Skeletal muscle satellite cell (primary cell): ENCODE measurements around the gene WWOX.

Source experiments
- H3K27me3 ChIP-seq: 2 replicates; pipeline ENCODE4 v1.7.0; 2013; ENCODE audit warnings: low read length; ENCODE audit not compliant: control insufficient read depth, insufficient read depth
- H3K36me3 ChIP-seq: 2 replicates; pipeline ENCODE4 v1.7.0; 2013; ENCODE audit warnings: mild to moderate bottlenecking, control low read depth, low read length; ENCODE audit not compliant: insufficient read depth
- H3K4me1 ChIP-seq: 2 replicates; pipeline ENCODE4 v1.7.0; 2013; ENCODE audit warnings: low read length; ENCODE audit not compliant: control insufficient read depth, insufficient read depth
- H3K4me2 ChIP-seq: 2 replicates; pipeline ENCODE4 v1.7.0; 2013; ENCODE audit warnings: mild to moderate bottlenecking, low read length
- H3K4me3 ChIP-seq: 2 replicates; pipeline ENCODE4 v1.7.0; 2013; ENCODE audit warnings: low read length
- H3K9ac ChIP-seq: 2 replicates; pipeline ENCODE4 v1.7.0; 2013; ENCODE audit warnings: mild to moderate bottlenecking, low read depth, low read length, moderate library complexity
- H3K9me3 ChIP-seq: replicated peaks from 2 replicates; pipeline ENCODE4 v1.7.0; 2013; ENCODE audit warnings: mild to moderate bottlenecking, control low read depth, low read length

WWOX gene

DNA sequence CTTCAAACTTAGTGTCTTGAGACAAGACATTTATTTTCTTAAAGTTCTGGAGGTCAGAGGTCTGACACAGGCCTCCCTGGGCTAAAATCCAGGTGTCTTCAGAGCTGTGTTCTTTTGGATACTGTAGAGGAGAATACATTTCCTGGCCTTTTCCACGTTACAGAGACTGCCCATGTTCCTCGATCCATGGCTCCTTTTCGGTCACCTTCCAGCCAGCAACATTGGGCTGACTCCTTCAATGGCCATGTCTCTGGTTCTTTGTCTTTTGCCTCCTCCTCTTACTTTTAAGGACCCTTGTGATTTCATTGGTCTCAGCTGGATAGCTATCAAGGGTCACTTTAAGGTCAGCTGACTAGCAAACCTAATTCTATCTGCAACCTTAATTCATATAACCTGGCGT is 212.4 kb downstream of the WWOX start:
- Histone ChIP-seq H3K4me1 (no peaks in the 10 kb centered on the region), H3K36me3 (no peaks in the 10 kb centered on the region), H3K9ac (no peak overlapping the region), H3K4me3 (no peak overlapping the region), H3K4me2 (no peak overlapping the region), H3K9me3 (no peaks in the 10 kb centered on the region), H3K27me3 (no peaks in the 10 kb centered on the region)

DNA sequence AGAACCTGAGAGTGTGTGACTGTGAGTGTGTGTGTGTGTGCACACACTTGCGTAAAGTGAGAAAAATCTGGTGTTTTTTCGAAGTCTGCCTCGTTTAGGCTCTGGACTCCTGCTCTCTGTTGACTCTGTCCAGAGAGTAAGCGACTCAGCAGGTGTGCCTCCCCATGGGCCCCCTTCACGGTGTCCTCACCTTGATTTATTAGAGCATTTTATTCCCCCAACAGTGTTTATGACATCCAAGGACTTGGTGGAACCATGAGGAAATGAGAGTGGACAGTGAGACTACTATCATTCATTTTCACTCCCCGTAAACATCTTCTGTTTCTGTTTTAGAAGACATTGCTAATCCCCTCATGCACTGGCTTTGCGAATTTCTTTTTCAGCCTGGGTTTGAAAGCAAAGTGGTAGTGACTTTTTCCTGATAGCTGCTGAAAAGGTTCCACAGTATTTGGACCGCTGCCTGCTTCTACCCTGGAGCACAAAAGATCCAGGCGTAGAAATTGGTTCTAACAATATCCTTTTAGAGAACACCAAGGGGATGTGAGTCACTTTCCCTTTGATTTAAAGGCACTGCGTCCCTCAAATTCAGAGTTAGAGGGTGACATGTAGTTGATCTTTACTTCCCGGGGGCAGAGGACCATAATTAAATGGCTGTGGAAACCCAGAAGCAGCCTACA is 218.2 kb downstream of the WWOX start:
- no peaks in the 10 kb centered on the region for H3K9me3 ChIP-seq
- H3K27me3 ChIP-seq, result no peaks in the 10 kb centered on the region
- no peaks in the 10 kb centered on the region for H3K36me3 ChIP-seq
- no peaks in the 10 kb centered on the region for H3K4me1 ChIP-seq
- no peak overlapping the region for H3K9ac ChIP-seq
- no peak overlapping the region for H3K4me2 ChIP-seq
- H3K4me3 ChIP-seq, result no peak overlapping the region

DNA sequence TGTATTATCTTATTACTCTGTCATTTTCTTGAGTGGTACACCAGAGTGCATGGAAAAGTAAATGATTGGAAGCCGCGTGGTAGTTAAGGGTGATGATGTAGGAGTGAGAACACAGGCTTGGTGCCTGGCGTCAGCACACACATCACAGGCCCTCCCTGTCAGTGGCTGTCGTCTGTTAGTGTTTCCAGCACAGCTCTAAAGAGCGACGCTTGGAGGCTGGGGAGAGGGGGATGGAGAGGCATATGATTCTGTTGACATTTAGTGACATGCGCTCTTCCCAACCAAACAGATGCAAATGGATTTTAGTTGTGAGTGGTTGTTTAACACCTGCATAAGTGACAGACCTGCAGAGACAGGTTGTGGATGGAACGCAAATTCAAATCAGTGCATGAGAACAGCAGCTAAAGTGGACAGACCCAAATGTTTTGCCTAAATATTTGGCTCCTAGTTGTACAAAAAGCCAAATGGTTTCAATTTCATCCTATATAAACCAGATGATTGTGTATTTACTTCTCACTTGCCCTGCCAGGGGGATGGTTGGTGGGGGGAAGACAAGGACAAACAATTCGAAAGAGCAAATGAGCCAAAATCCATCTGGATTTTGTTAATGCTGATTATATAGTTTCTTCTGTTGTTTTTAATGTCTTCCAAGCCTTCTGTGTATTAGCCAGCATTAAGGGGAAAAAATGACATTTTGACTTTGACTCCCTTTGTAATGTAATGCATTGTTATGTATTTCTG is 222.3 kb downstream of the WWOX start:
- Histone ChIP-seq H3K4me2 (no peak overlapping the region), H3K9ac (no peak overlapping the region), H3K4me3 (no peak overlapping the region), H3K36me3 (no peaks in the 10 kb centered on the region), H3K27me3 (no peaks in the 10 kb centered on the region), H3K4me1 (no peaks in the 10 kb centered on the region), H3K9me3 (no peaks in the 10 kb centered on the region)

DNA sequence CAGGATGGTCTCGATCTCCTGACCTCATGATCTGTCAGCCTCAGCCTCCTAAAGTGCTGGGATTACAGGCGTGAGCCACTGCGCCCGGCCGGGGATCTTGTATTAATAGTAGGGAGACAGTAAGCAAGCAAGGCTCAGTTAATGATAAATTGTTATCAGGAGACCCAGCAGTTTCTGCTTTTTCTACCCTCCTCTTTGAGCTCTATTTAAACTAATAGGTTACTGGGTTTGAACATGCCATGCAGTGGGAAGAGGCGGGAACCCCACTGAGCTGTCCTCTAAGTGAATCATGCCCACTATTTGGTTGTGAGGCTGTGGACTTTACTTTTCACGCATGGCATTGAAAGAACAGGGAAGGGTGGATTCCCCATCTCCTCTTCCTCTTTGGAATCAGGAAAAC is 223.9 kb downstream of the WWOX start:
- Histone ChIP-seq H3K4me2 (no peak overlapping the region), H3K27me3 (no peaks in the 10 kb centered on the region), H3K4me1 (no peaks in the 10 kb centered on the region), H3K36me3 (no peaks in the 10 kb centered on the region), H3K9me3 (no peaks in the 10 kb centered on the region), H3K4me3 (no peak overlapping the region), H3K9ac (no peak overlapping the region)

DNA sequence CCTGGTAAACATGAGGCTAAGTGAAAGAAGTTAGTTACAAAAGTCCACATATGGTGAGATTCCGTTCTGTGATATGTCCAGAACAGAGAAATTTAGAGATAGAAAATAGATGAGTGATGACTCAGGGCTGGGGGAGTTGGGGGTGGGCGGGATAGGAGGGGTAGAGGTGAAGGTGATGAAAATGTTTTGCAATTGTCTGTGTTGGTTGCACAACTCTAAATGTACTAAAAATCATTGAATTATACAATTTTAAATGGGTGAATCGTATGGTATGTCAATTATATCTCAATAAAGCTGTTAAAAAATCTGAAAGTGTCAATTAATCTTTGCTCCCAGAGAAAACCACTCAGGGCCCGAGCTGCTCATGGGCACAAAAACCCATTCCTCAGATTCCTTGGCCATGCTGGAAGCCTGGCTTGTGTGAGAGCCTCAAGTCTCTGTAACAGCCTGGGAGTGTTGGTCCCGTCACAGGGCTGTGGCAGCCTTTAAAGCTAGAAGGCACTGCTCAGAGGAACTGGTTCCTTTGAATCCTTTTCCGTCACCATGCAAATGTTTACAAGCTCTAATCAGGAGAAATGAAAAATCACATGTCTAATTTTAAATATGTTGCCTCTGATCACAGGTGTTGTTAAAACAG is 225.3 kb downstream of the WWOX start:
- H3K9me3 ChIP-seq, result no peaks in the 10 kb centered on the region
- no peak overlapping the region for H3K4me2 ChIP-seq
- no peaks in the 10 kb centered on the region for H3K36me3 ChIP-seq
- no peak overlapping the region for H3K9ac ChIP-seq
- no peak overlapping the region for H3K4me3 ChIP-seq
- no peaks in the 10 kb centered on the region for H3K4me1 ChIP-seq
- H3K27me3 ChIP-seq, result no peaks in the 10 kb centered on the region

DNA sequence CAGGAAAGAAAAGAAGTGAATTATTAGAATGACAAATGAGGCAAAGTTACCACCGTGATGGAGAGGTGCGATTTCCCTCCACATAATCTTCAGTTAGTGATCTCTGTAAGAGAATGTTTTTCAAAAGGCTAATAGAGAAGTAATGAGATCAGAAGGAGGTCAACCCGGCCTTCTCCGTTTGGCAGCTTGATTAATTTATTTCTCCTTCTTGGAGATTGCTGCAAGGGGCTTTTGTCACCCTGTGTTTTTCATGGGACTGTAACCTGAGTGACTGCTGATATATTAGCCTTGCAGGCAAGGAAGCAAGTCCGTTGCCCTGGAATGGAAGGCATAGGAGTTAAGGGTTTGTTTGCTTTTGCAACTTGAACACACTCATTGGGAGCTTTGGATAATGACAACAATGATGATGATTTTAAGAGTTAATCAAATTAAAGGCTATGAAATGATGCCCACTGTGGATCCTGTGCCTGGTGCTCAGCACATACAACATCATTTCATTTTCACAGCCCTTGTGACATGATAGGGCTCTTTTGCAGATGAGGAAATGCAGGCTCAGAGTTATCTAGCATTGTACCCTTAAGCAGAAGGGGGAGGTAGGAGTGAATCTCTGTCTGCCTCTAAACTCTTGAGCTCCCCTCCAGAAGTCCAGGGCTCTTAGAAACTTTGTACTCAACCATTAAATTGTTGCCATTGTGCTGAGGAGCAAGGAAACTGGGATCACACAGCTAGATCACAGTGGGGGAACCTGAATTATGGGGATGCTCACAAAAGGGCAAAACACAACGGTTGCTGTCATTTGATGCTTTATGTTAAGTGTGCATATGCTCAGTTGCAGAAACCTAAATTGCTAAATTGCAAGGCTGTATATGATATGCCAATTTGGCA is 226.3 kb downstream of the WWOX start:
- Histone ChIP-seq H3K4me2 (no peak overlapping the region), H3K9ac (no peak overlapping the region), H3K4me3 (no peak overlapping the region), H3K27me3 (no peaks in the 10 kb centered on the region), H3K4me1 (no peaks in the 10 kb centered on the region), H3K36me3 (no peaks in the 10 kb centered on the region), H3K9me3 (no peaks in the 10 kb centered on the region)

DNA sequence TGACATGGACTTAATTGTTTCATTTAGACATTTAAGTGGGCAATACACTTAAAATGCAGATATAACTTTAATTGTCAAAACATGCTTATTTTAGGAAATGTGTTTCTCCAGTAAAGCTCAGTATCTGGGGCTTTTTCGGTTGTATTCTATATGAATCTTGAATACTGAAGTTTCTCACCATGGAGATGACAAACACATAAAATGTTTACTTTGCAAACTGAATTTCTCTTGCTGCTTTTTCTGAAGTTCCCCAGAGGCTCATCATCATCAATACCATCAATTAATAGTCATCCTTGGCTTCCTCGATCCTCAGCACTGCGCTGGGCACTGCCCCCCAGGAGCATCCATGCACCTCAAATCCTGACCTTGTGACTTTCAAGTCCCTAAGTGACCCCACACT is 227.3 kb downstream of the WWOX start:
- H3K4me3 ChIP-seq, result no peak overlapping the region
- no peaks in the 10 kb centered on the region for H3K36me3 ChIP-seq

DNA sequence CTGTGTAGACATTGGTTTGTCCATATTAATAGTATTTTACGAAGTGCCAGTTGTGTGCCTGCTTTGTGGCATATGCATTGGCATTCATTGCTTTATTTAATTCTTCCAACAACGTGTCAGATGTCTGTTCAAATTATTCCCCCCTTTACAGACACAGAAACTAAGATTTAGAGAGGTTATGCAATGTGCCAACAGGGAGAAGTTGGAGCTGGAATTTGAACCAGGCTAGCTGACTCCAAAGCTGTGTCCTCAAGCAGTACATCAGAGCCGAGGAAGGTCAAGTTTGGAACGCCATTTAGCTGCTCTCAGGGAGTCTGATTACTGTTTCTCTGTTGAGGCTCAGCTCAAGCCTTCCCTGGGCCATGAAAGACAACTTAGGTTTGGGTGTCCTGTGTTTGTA is 232.3 kb downstream of the WWOX start:
- Histone ChIP-seq H3K4me2 (no peak overlapping the region), H3K27me3 (no peaks in the 10 kb centered on the region), H3K36me3 (no peaks in the 10 kb centered on the region), H3K9me3 (no peaks in the 10 kb centered on the region), H3K4me1 (no peaks in the 10 kb centered on the region), H3K9ac (no peak overlapping the region), H3K4me3 (no peak overlapping the region)

More for the DNA sequence above, 227.3 kb downstream of the WWOX start:
- Histone ChIP-seq H3K27me3 (no peaks in the 10 kb centered on the region), H3K9ac (no peak overlapping the region), H3K4me1 (no peaks in the 10 kb centered on the region), H3K4me2 (no peak overlapping the region), H3K9me3 (no peaks in the 10 kb centered on the region)

DNA sequence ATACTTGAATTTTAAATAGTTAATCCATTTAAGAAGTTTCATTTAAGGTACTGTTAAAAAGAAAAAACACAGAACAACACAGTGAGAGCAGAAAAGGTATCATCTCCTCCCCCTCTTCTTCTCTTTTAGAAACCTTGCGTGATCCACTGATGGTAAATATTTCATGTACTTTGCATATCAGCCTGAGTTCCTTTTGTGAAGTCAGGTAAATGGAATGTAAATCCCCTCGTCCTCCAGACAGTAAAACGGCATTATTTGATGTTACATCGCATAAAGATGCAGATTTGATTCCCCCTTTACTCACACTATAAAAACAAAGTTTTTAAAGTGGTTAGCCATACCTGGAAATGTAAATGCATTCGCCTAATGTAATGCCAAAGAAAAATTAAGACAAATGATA is 234.4 kb downstream of the WWOX start:
- no peaks in the 10 kb centered on the region for H3K36me3 ChIP-seq
- H3K4me3 ChIP-seq, result no peak overlapping the region
- no peaks in the 10 kb centered on the region for H3K9me3 ChIP-seq
- no peak overlapping the region for H3K4me2 ChIP-seq
- no peak overlapping the region for H3K9ac ChIP-seq
- H3K4me1 ChIP-seq, result no peaks in the 10 kb centered on the region
- H3K27me3 ChIP-seq, result no peaks in the 10 kb centered on the region

DNA sequence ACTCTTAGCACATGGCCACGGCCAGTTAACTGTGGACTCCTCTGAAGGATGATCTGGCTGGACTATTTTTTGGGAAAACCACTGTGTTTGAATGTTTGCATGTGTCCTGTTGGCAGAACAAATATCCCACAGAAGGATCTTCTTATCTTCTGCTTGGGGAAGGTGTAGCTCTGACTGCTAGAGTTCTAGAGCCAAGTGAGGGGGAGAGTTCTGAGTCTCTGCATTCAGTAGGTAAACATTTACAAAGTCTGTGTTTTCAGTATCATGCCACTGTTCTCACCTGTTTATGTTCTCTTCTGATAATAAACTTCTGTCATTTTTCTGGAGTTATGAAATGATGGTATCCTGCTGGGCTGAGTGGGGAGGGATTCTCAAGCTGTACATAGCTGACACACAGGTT is 241.1 kb downstream of the WWOX start:
- Histone ChIP-seq H3K27me3 (no peaks in the 10 kb centered on the region), H3K4me2 (no peak overlapping the region), H3K36me3 (no peaks in the 10 kb centered on the region)

DNA sequence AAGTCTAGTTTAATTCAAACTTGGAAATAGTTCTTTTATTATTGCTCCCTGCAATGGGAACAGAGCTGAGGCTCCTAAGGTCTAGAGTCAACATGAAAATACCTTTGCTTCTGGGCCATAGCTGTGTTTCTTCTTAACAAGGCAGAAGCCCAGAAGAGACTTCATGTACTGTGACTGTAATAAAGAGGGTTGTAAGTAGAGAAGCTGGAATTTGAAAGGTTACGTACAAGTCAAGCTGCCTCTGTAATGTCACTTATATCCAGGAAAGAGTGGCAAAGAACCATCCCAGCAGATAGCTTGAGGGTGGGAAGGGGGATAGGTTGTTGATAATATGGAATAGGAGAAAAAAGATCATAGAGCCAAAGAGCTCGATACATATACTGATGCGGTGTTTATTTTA is 248.6 kb downstream of the WWOX start:
- Histone ChIP-seq H3K9ac (no peak overlapping the region), H3K36me3 (no peaks in the 10 kb centered on the region), H3K4me3 (no peak overlapping the region), H3K27me3 (no peaks in the 10 kb centered on the region), H3K4me2 (no peak overlapping the region), H3K4me1 (no peaks in the 10 kb centered on the region), H3K9me3 (no peaks in the 10 kb centered on the region)

More for the DNA sequence above, 241.1 kb downstream of the WWOX start:
- Histone ChIP-seq H3K9me3 (no peaks in the 10 kb centered on the region), H3K4me1 (no peaks in the 10 kb centered on the region), H3K4me3 (no peak overlapping the region), H3K9ac (no peak overlapping the region)
